ENCODE measurements around the gene NECTIN3. TPM values are rescaled to one million over a fixed set of nuclear protein-coding genes. Genes with fewer than 3 reads are reported as not detected.

Gene NECTIN3
- total RNA-seq, 1 experiment from 2014 or later = 53.7 TPM

GRCh38 chr3:111068574-111068973 lies 3.0 kb upstream of the NECTIN3 start:
- no peak overlapping the region for H3K23ac ChIP-seq (ENCODE audit: insufficient read length, low read depth, low read length)
- H3K9me3 Mint-ChIP-seq = peaks cover 0 to 2% of the 10 kb centered on the region in 2 experiments; a peak in 1 of 5 replicates
- H2BK12ac ChIP-seq (ENCODE audit: insufficient read length, low read depth, low read length) = no peak overlapping the region
- no peak overlapping the region for H2BK120ac ChIP-seq (ENCODE audit: low read depth, low read length, poor library complexity, severe bottlenecking)
- no peak overlapping the region for H3K4me2 ChIP-seq (ENCODE audit: insufficient read depth, insufficient read length, low read length)
- no peaks in the 10 kb centered on the region for H3K79me1 ChIP-seq (ENCODE audit: insufficient read depth, low read depth, low read length, poor library complexity, severe bottlenecking)
- H3K9me3 ChIP-seq (ENCODE audit: control insufficient read depth, low read depth, low read length) = no peaks in the 10 kb centered on the region
- H4K5ac ChIP-seq (ENCODE audit: insufficient read length, low read depth, low read length) = no peak overlapping the region
- no peaks in the 10 kb centered on the region for H3K27me3 Mint-ChIP-seq (ENCODE audit: low read depth)
- peaks cover 11% of the 10 kb centered on the region for H3K23me2 ChIP-seq (ENCODE audit: insufficient read length, low read depth, low read length, poor library complexity, severe bottlenecking)
- H2AFZ ChIP-seq (ENCODE audit: low read length) = no peak overlapping the region
- no peak overlapping the region for H2AK5ac ChIP-seq (ENCODE audit: insufficient read length, low read length)
- no peak overlapping the region for H3K9ac ChIP-seq (ENCODE audit: extremely low read depth, insufficient read length, low read length)
- no peaks in the 10 kb centered on the region for H3K4me1 ChIP-seq (ENCODE audit: insufficient read depth, low read length)
- peaks cover 8% of the 10 kb centered on the region; the same call in 1 of the 2 replicates for H3K79me2 ChIP-seq (ENCODE audit: insufficient read depth, low read length)
- H3K27me3 ChIP-seq (ENCODE audit: insufficient read depth, low read length) = no peaks in the 10 kb centered on the region
- H3K4me1 Mint-ChIP-seq = peaks cover 16% of the 10 kb centered on the region in 2 experiments
- H2BK20ac ChIP-seq (ENCODE audit: low read depth, low read length, poor library complexity, severe bottlenecking) = no peak overlapping the region
- H3K27ac Mint-ChIP-seq = no peak overlapping the region
- no peak overlapping the region for H4K8ac ChIP-seq (replicated peaks; ENCODE audit: insufficient read length, low read depth, low read length)
- DNase-seq = no peak
- no peak overlapping the region for H4K91ac ChIP-seq (ENCODE audit: insufficient read length, low read depth, low read length)
- no peak overlapping the region for H2BK5ac ChIP-seq (ENCODE audit: insufficient read length, low read length)
- no peak overlapping the region for H3K14ac ChIP-seq (ENCODE audit: insufficient read depth, low read length)
- no peak overlapping the region for H3K27ac ChIP-seq (ENCODE audit: insufficient read length, low read depth, low read length)
- no peak overlapping the region for H3K4me3 Mint-ChIP-seq
- no peak overlapping the region for H3K18ac ChIP-seq (ENCODE audit: insufficient read length, low read depth, low read length)
- WGBS (ENCODE audit: extremely low coverage, insufficient read length, low lambda C conversion rate) = no CpG with 5 or more reads among the region's 1 CpG
- H4K20me1 ChIP-seq (ENCODE audit: control insufficient read depth, insufficient read depth, insufficient read length) = no peaks in the 10 kb centered on the region
- H3K56ac ChIP-seq (ENCODE audit: insufficient read length, low read depth, low read length) = no peak overlapping the region
- TF ChIP-seq CTCF (conservative IDR thresholded peaks at IDR 0.05) = no peak
- peaks cover 3 to 9% (median 7%) of the 10 kb centered on the region in 3 experiments; a peak in 4 of 7 replicates for H3K36me3 Mint-ChIP-seq (ENCODE audit: insufficient read depth in 1 of 3, low read depth in 3 of 3)
- no peak overlapping the region for H3K4ac ChIP-seq (ENCODE audit: low read depth, low read length)
- H2BK15ac ChIP-seq (ENCODE audit: low read depth, low read length) = no peak overlapping the region
- no peak overlapping the region for H3T11ph ChIP-seq (ENCODE audit: low read length)
